IMR-90 (cell line): ENCODE results near the gene PPP6R3. TPM values are rescaled to one million over a fixed set of nuclear protein-coding genes. Genes with fewer than 3 reads are reported as not detected.

Experiments
- ATAC-seq: fragments of 200-7000 bp; cut with Tn5 transposase; 2 replicates; pipeline ENCODE4 v1.9.1; 2020; ENCODE audit warnings: low read depth, mild to moderate bottlenecking, moderate library complexity
- BruUV-seq: library from RNA; stranded (reverse); fragments of 400-500 nt; replicated peaks from 2 replicates; lab custom pipeline; 2021; lab: Mats Ljungman, UMichigan
- CTCF ChIA-PET: fragments of 300-600 bp; formaldehyde crosslinking; extraction: SDS; loops from one replicate; lab custom pipeline; 2021; ENCODE audit warnings: antibody characterized with exemption; lab: Yijun Ruan, JAX
- POLR2A ChIA-PET: fragments of 300-600 bp; sonication (Branson Sonifier 250); formaldehyde crosslinking; loops from one replicate; lab custom pipeline; 2022; ENCODE audit warnings: antibody characterized with exemption; ENCODE audit not compliant: unreplicated experiment; lab: Charles Lee
- DNase-seq: peaks from one replicate; pipeline ENCODE4 v3.0.0; 2013
- H2AFZ ChIP-seq: replicated peaks from 2 replicates; pipeline ENCODE3; 2013; ENCODE audit warnings: low read length, mild to moderate bottlenecking; ENCODE audit not compliant: poor library complexity
- H2AK5ac ChIP-seq: 2 replicates; pipeline ENCODE4 v1.6.1; 2013; ENCODE audit warnings: low read depth, low read length, inconsistent platforms
- H2AK9ac ChIP-seq: replicated peaks from 2 replicates; pipeline ENCODE3; 2013; ENCODE audit warnings: mild to moderate bottlenecking, low read depth, low read length, moderate library complexity; ENCODE audit not compliant: poor library complexity
- H2BK120ac ChIP-seq: 2 replicates; pipeline ENCODE4 v1.6.1; 2013; ENCODE audit warnings: low read depth, low read length, inconsistent platforms
- H2BK15ac ChIP-seq: 3 replicates; pipeline ENCODE4 v1.6.1; 2013; ENCODE audit warnings: low read depth, low read length, inconsistent platforms
- H2BK20ac ChIP-seq: 2 replicates; pipeline ENCODE4 v1.6.1; 2013; ENCODE audit warnings: low read depth, mild to moderate bottlenecking, inconsistent platforms, low read length, moderate library complexity
- H2BK5ac ChIP-seq: 2 replicates; pipeline ENCODE4 v1.6.1; 2013; ENCODE audit warnings: mild to moderate bottlenecking, low read depth, low read length, inconsistent platforms; ENCODE audit not compliant: poor library complexity, severe bottlenecking
- H3K14ac ChIP-seq: replicated peaks from 2 replicates; pipeline ENCODE4 v1.6.1; 2013; ENCODE audit warnings: low read depth, low read length, inconsistent platforms
- H3K18ac ChIP-seq: 2 replicates; pipeline ENCODE4 v1.6.1; 2013; ENCODE audit warnings: low read depth, low read length, control low read depth
- H3K23ac ChIP-seq: 2 replicates; pipeline ENCODE4 v1.6.1; 2013; ENCODE audit warnings: low read depth, low read length, inconsistent platforms
- H3K27ac ChIP-seq: 2 replicates; pipeline ENCODE4 v1.5.1; 2013; ENCODE audit warnings: mild to moderate bottlenecking, control low read depth, low read length; ENCODE audit not compliant: insufficient read depth
- H3K27me3 ChIP-seq: 2 replicates; pipeline ENCODE4 v1.6.1; 2013; ENCODE audit warnings: low read length; ENCODE audit not compliant: control insufficient read depth, insufficient read depth
- H3K36me3 ChIP-seq: 2 replicates; pipeline ENCODE4 v1.6.1; 2013; ENCODE audit warnings: low read length, mixed read lengths; ENCODE audit not compliant: control insufficient read depth, insufficient read depth
- H3K4ac ChIP-seq: 2 replicates; pipeline ENCODE4 v1.6.1; 2013; ENCODE audit warnings: low read depth, low read length, inconsistent platforms
- H3K4me1 ChIP-seq: 2 replicates; pipeline ENCODE4 v1.6.1; 2013; ENCODE audit warnings: low read length, mixed read lengths; ENCODE audit not compliant: control insufficient read depth, insufficient read depth
- H3K4me2 ChIP-seq: 2 replicates; pipeline ENCODE4 v1.6.1; 2013; ENCODE audit warnings: low read depth, mild to moderate bottlenecking, control low read depth, low read length, moderate library complexity
- H3K4me3 ChIP-seq: 2 replicates; pipeline ENCODE4 v1.5.1; 2013; ENCODE audit warnings: low read depth, mild to moderate bottlenecking, control low read depth, low read length, moderate library complexity; ENCODE audit not compliant: insufficient read depth
- H3K56ac ChIP-seq: 2 replicates; pipeline ENCODE4 v1.6.1; 2013; ENCODE audit warnings: low read length, inconsistent platforms; ENCODE audit not compliant: insufficient read depth; ENCODE audit errors: extremely low read depth
- H3K79me1 ChIP-seq, 2 experiments: 2 replicates each; pipeline ENCODE4 v1.6.1; 2013; ENCODE audit warnings: low read length in 2 of 2, inconsistent platforms in 1 of 2, low read depth in 1 of 2
- H3K9ac ChIP-seq: 2 replicates; pipeline ENCODE4 v1.6.1; 2013; ENCODE audit warnings: low read depth, low read length, control low read depth
- H3K9me1 ChIP-seq: 2 replicates; pipeline ENCODE4 v1.6.1; 2013; ENCODE audit warnings: low read length, inconsistent platforms; ENCODE audit not compliant: insufficient read depth
- H3K9me3 ChIP-seq: 2 replicates; pipeline ENCODE4 v1.6.1; 2013; ENCODE audit warnings: low read length; ENCODE audit not compliant: control insufficient read depth, insufficient read depth
- H4K20me1 ChIP-seq: 2 replicates; pipeline ENCODE4 v1.6.1; 2013; ENCODE audit warnings: low read length, inconsistent platforms; ENCODE audit not compliant: insufficient read depth
- H4K5ac ChIP-seq: 2 replicates; pipeline ENCODE4 v1.6.1; 2013; ENCODE audit warnings: mild to moderate bottlenecking, low read depth, low read length, control low read depth
- H4K8ac ChIP-seq, 2 experiments: 2 replicates each; pipeline ENCODE4 v1.6.1; 2013; ENCODE audit warnings: low read depth in 2 of 2, low read length in 2 of 2, control low read depth in 1 of 2, inconsistent platforms in 1 of 2
- H4K91ac ChIP-seq: 2 replicates; pipeline ENCODE4 v1.6.1; 2013; ENCODE audit warnings: low read depth, low read length, inconsistent platforms; ENCODE audit not compliant: insufficient read depth
- CEBPB ChIP-seq: IDR thresholded peaks from 2 replicates; pipeline ENCODE4 v1.6.1; 2012; ENCODE audit warnings: low read depth, low read length, improper control_type of control experiment
- FOS ChIP-seq: fragments of 150-350 bp; IDR thresholded peaks from 2 replicates; pipeline ENCODE4 v1.6.1; 2016; ENCODE audit warnings: low read depth, low read length
- MAFK ChIP-seq: IDR thresholded peaks from 2 replicates; pipeline ENCODE4 v1.6.1; 2012; ENCODE audit warnings: low read depth, low read length, improper control_type of control experiment
- MAZ ChIP-seq: IDR thresholded peaks from 2 replicates; pipeline ENCODE4 v1.6.1; 2012; ENCODE audit warnings: low read depth, mild to moderate bottlenecking, low read length, improper control_type of control experiment, moderate library complexity, borderline replicate concordance
- MXI1 ChIP-seq: IDR thresholded peaks from 2 replicates; pipeline ENCODE4 v1.6.1; 2012; ENCODE audit warnings: low read depth, mild to moderate bottlenecking, low read length, moderate library complexity, borderline replicate concordance
- NFE2L2 ChIP-seq: fragments of 150-350 bp; IDR thresholded peaks from 2 replicates; pipeline ENCODE4 v1.6.1; 2016; ENCODE audit warnings: low read depth, mild to moderate bottlenecking, low read length
- POLR2A ChIP-seq: IDR thresholded peaks from 2 replicates; pipeline ENCODE4 v1.6.1; 2012; ENCODE audit warnings: mild to moderate bottlenecking, low read depth, low read length
- RAD21 ChIP-seq: IDR thresholded peaks from 2 replicates; pipeline ENCODE4 v1.6.1; 2012; ENCODE audit warnings: low read length, improper control_type of control experiment
- RCOR1 ChIP-seq: IDR thresholded peaks from 2 replicates; pipeline ENCODE4 v1.6.1; 2012; ENCODE audit warnings: mild to moderate bottlenecking, low read length, improper control_type of control experiment; ENCODE audit not compliant: insufficient replicate concordance
- RFX5 ChIP-seq: IDR thresholded peaks from 2 replicates; pipeline ENCODE4 v1.8.0; 2012; ENCODE audit warnings: low read depth, mild to moderate bottlenecking, low read length, moderate library complexity
- SMC3 ChIP-seq: fragments of 150-350 bp; IDR thresholded peaks from 2 replicates; pipeline ENCODE4 v1.6.1; 2016; ENCODE audit warnings: low read depth, mild to moderate bottlenecking, antibody characterized with exemption, low read length, moderate library complexity
- WGBS, 2 experiments: methylation state at CpG; one replicate each; pipeline versions ENCODE4 v1.1.5 to v1.1.7; 2013; ENCODE audit warnings: missing lambda C conversion rate in 2 of 2; ENCODE audit not compliant: insufficient read length in 1 of 2; ENCODE audit errors: extremely low coverage in 2 of 2; 5-methylcytosine and 5-hydroxymethylcytosine counted together
- dilution Hi-C: fragments of 300-500 bp; cut with HindIII; formaldehyde crosslinking; loops from one replicate; pipeline ENCODE4 v1.14.3; 2018; ENCODE audit warnings: low sequenced_read_pairs; ENCODE audit not compliant: unreplicated experiment
- in situ Hi-C: fragments of 300-500 bp; cut with MboI; formaldehyde crosslinking; loops from 3 replicates; pipeline ENCODE4 v1.14.3; 2019; ENCODE audit warnings: low sequenced_read_pairs, inconsistent platforms, mixed read lengths
- intact Hi-C: fragments of 100-400 bp; cut with micrococcal nuclease; formaldehyde crosslinking; loops from 2 replicates; pipeline ENCODE4 v1.10.0; 2022
- polyA plus RNA-seq, 3 experiments: library from polyadenylated mRNA; depleted of rRNA; stranded (reverse); fragments of >200 nt; gene quantifications; 2 replicates each; pipeline ENCODE4 v1.2.3, GENCODE V29; 2012; ENCODE audit warnings: low replicate concordance in 1 of 3
- total RNA-seq: library from RNA; depleted of rRNA; stranded (reverse); fragments of >200 nt; gene quantifications from 2 replicates; pipeline ENCODE4 v1.2.3, GENCODE V29; 2012
- TF ChIP-seq, protein P1 (sequence below): fragments of 150-350 bp; IDR thresholded peaks from 2 replicates; pipeline ENCODE4 v1.6.1; 2017; ENCODE audit warnings: mild to moderate bottlenecking, antibody characterized with exemption, low read length, low read depth
- TF ChIP-seq, protein P2 (sequence below): fragments of 150-350 bp; IDR thresholded peaks from 2 replicates; pipeline ENCODE4 v1.6.1; 2016; ENCODE audit warnings: low read depth, mild to moderate bottlenecking, low read length, moderate library complexity, borderline replicate concordance
- TF ChIP-seq, protein P3 (sequence below): conservative IDR thresholded peaks from 2 replicates; pipeline ENCODE4 v1.5.1; 2012; ENCODE audit warnings: mild to moderate bottlenecking, low read depth, low read length, improper control_type of control experiment

The PPP6R3 gene
- total and polyA plus RNA-seq, 2 of the 4 experiments (the other 2 are of a cell fraction): 29.0 to 123 TPM

DNA sequence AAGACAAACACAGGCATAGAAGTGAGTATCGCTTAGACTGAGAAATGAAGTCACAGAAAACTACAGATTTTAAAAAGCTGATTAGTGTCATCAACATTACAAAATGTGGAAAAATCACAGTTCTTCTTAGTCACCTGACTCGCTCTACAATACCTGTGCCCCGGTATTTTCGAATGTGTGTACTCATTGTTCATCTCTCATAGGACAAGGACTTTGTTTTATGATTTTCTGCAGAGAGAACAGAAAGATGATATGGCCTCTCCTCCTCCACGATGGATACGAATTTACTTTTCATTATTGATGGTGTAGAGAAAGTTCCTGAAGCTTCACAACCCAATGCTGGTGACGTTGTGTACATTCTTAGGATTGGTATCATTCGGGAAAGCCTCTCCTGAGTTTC is 194.4 kb downstream of the PPP6R3 start:
- no CpG with 5 or more reads among the region's 8 CpGs for WGBS, 2 experiments
- H4K91ac ChIP-seq: no peak overlapping the region
- H3K4me2 ChIP-seq: no peak overlapping the region
- peaks cover 7% of the 10 kb centered on the region for H3K4me1 ChIP-seq
- BruUV-seq: no TSS peak
- no peak for TF ChIP-seq RAD21
- TF ChIP-seq SMC3: no peak
- TF ChIP-seq MAFK: no peak
- TF ChIP-seq RCOR1: no peak
- TF ChIP-seq, protein P1, sequence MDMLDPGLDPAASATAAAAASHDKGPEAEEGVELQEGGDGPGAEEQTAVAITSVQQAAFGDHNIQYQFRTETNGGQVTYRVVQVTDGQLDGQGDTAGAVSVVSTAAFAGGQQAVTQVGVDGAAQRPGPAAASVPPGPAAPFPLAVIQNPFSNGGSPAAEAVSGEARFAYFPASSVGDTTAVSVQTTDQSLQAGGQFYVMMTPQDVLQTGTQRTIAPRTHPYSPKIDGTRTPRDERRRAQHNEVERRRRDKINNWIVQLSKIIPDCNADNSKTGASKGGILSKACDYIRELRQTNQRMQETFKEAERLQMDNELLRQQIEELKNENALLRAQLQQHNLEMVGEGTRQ: no peak
- no peak for TF ChIP-seq MXI1
- no peak for TF ChIP-seq RFX5
- TF ChIP-seq, protein P2, sequence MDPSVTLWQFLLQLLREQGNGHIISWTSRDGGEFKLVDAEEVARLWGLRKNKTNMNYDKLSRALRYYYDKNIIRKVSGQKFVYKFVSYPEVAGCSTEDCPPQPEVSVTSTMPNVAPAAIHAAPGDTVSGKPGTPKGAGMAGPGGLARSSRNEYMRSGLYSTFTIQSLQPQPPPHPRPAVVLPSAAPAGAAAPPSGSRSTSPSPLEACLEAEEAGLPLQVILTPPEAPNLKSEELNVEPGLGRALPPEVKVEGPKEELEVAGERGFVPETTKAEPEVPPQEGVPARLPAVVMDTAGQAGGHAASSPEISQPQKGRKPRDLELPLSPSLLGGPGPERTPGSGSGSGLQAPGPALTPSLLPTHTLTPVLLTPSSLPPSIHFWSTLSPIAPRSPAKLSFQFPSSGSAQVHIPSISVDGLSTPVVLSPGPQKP: no peak
- TF ChIP-seq, protein P3, sequence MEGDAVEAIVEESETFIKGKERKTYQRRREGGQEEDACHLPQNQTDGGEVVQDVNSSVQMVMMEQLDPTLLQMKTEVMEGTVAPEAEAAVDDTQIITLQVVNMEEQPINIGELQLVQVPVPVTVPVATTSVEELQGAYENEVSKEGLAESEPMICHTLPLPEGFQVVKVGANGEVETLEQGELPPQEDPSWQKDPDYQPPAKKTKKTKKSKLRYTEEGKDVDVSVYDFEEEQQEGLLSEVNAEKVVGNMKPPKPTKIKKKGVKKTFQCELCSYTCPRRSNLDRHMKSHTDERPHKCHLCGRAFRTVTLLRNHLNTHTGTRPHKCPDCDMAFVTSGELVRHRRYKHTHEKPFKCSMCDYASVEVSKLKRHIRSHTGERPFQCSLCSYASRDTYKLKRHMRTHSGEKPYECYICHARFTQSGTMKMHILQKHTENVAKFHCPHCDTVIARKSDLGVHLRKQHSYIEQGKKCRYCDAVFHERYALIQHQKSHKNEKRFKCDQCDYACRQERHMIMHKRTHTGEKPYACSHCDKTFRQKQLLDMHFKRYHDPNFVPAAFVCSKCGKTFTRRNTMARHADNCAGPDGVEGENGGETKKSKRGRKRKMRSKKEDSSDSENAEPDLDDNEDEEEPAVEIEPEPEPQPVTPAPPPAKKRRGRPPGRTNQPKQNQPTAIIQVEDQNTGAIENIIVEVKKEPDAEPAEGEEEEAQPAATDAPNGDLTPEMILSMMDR: no peak
- no peak for TF ChIP-seq FOS
- TF ChIP-seq MAZ: no peak
- TF ChIP-seq NFE2L2: no peak
- TF ChIP-seq POLR2A: no peak
- no peak for TF ChIP-seq CEBPB
- H3K79me1 ChIP-seq: no peaks in the 10 kb centered on the region
- ChIA-PET CTCF (no interaction called here), POLR2A (no interaction called here)
- no peak overlapping the region for H4K8ac ChIP-seq
- H2BK15ac ChIP-seq: no peak overlapping the region
- H4K20me1 ChIP-seq: 0 out of 2 replicates have a peak, but pooled peaks cover 5% of the 10 kb centered on the region
- no peak for ATAC-seq
- H3K36me3 ChIP-seq: no peaks in the 10 kb centered on the region
- no peak overlapping the region for H3K23ac ChIP-seq
- H3K27me3 ChIP-seq: peaks cover 26% of the 10 kb centered on the region
- in situ Hi-C loops (no loop called here), intact Hi-C loops (no loop called here), dilution Hi-C loops (no loop called here)
- H3K4ac ChIP-seq: no peak overlapping the region
- no peak overlapping the region for H3K27ac ChIP-seq
- no peak overlapping the region for H3K9ac ChIP-seq
- no peak for DNase-seq
- H2AFZ ChIP-seq: no peak overlapping the region
- H2AK5ac ChIP-seq: no peak overlapping the region
- no peak overlapping the region for H2BK5ac ChIP-seq
- H3K9me3 ChIP-seq: peaks cover 8% of the 10 kb centered on the region
- no peak overlapping the region for H2BK120ac ChIP-seq
- H2BK20ac ChIP-seq: no peak overlapping the region
- no peak overlapping the region for H3K56ac ChIP-seq
- no peaks in the 10 kb centered on the region for H3K9me1 ChIP-seq
- H3K14ac ChIP-seq: no peak overlapping the region
- no peak overlapping the region for H3K4me3 ChIP-seq
- no peak overlapping the region for H2AK9ac ChIP-seq
- H3K18ac ChIP-seq: no peak overlapping the region
- no peak overlapping the region for H4K5ac ChIP-seq
